Ovary (tissue), 9 donors: ENCODE data around the gene RBBP4. TPM values are rescaled to one million over a fixed set of nuclear protein-coding genes. Genes with fewer than 3 reads are reported as not detected.
A peak's percentile ranks its signal among the peaks of the same experiment; 100 is the strongest.

Source experiments
- DNase-seq, 5 donors: peaks; one replicate each; pipeline ENCODE4 v3.0.0-alpha.2; 2019 to 2020
- H3K27ac ChIP-seq, 2 donors: fragments of 200-600 bp; one replicate each; pipeline versions ENCODE4 v1.5.1 to v1.8.0; 2019 to 2022
- H3K27me3 ChIP-seq: fragments of 200-600 bp; one replicate; pipeline ENCODE4 v1.8.0; 2022
- H3K36me3 ChIP-seq: fragments of 200-600 bp; sonication (generic); one replicate; pipeline ENCODE4 v1.5.1; 2019
- H3K4me1 ChIP-seq: one replicate; pipeline ENCODE4 v1.8.1; 2013; ENCODE audit warnings: mild to moderate bottlenecking, moderate library complexity; ENCODE audit not compliant: insufficient read depth
- H3K4me3 ChIP-seq: fragments of 200-600 bp; sonication (generic); one replicate; pipeline ENCODE4 v1.5.1; 2017
- H3K9me3 ChIP-seq, 2 donors: fragments of 200-600 bp in 1 of 2; sonication (generic) in 1 of 2; one replicate each; pipeline versions ENCODE4 v1.5.1 to v1.8.1; 2013 to 2019; ENCODE audit warnings: mild to moderate bottlenecking in 1 of 2, moderate library complexity in 1 of 2
- CTCF ChIP-seq, 3 donors: fragments of 450-650 bp in 2 of 3; fragments of 200-600 bp in 1 of 3; IDR thresholded peaks; one replicate each; pipeline versions ENCODE4 v1.5.1 to v1.8.0; 2016 to 2022; ENCODE audit warnings: antibody characterized with exemption in 3 of 3, mild to moderate bottlenecking in 1 of 3
- EP300 ChIP-seq: sonication (generic); formaldehyde crosslinking; IDR thresholded peaks from one replicate; pipeline ENCODE4 v1.6.1; 2017; ENCODE audit warnings: antibody characterized with exemption
- POLR2A ChIP-seq: fragments of 450-650 bp; IDR thresholded peaks from one replicate; pipeline ENCODE4 v1.6.1; 2017; ENCODE audit warnings: antibody characterized with exemption, mild to moderate bottlenecking, moderate library complexity
- WGBS, 3 donors: extraction: QIAGEN DNeasy Blood & Tissue Kit in 1 of 3; methylation state at CpG; one replicate each; pipeline versions ENCODE4 v1.1.5 to v1.1.7; 2013 to 2017; 5-methylcytosine and 5-hydroxymethylcytosine counted together
- intact Hi-C, 4 donors: fragments of 100-400 bp; cut with DNase I; formaldehyde crosslinking; loops; one replicate each; pipeline versions ENCODE4 v1.11.0 to v1.15.1; 2022 to 2023
- polyA plus RNA-seq, 2 donors: library from polyadenylated mRNA; stranded (reverse); fragments of 200-250 nt in 1 of 2; fragments of 350-450 nt in 1 of 2; fragmentation: Illumina TruSeq in 1 of 2; extraction: RNeasy Lipid Tissue Mini Kit (QIAGEN cat#74804) in 1 of 2; gene quantifications; one replicate each; pipeline ENCODE4 v1.2.3, GENCODE V29; 2013 to 2014
- total RNA-seq, 7 donors: library from RNA; depleted of rRNA in 2 of 7; stranded (reverse); fragments of >200 nt in 2 of 7; fragmentation: NEBNext Ultra II Directional in 3 of 7; extraction: Animal tissue kit (Norgen Biotek cat#: 25700) in 3 of 7; gene quantifications; one replicate each; pipeline versions ENCODE4 v1.1.0 to v1.2.4, GENCODE V29; 2016 to 2023
- donor health status: DM: no; HTN: no; CAD: no; lungs with moderate emphysema.
- donor health status: DM: no; HTN: no; CAD: no.
- donor health status: Bipolar disorder and iron deficiency.
- donor health status: DM: yes; HTN: yes; CAD: no.
- donor health status: DM: no; HTN: no; CAD: no.
- donor health status: DM: yes; HTN: yes; CAD: no.

RBBP4 gene
- total and polyA plus RNA-seq, 9 donors, result 78.2 to 223 (median 165) TPM

GRCh38 chr1:32718036-32718435 lies 67.0 kb downstream of the RBBP4 start:
- Histone ChIP-seq H3K4me3 (no peak overlapping the region), H3K9me3 (no peaks in the 10 kb centered on the region), H3K36me3 (no peaks in the 10 kb centered on the region), H3K27me3 (no peaks in the 10 kb centered on the region), H3K27ac (no peak overlapping the region), H3K4me1 (peaks cover 2% of the 10 kb centered on the region)
- 79 to 84% (median 81%) methylated on average over 2 of the region's 2 CpGs for WGBS, 3 donors
- intact Hi-C loops, result no loop called here
- TF ChIP-seq POLR2A (no peak), EP300 (no peak), CTCF (IDR thresholded peaks at IDR 0.05) (no peak)
- no peak for DNase-seq

- DNase-seq, result no peak
- Histone ChIP-seq H3K4me3 (no peak overlapping the region), H3K4me1 (peaks cover 2% of the 10 kb centered on the region), H3K27me3 (no peaks in the 10 kb centered on the region), H3K9me3 (no peaks in the 10 kb centered on the region), H3K36me3 (no peaks in the 10 kb centered on the region), H3K27ac (no peak overlapping the region)
- TF ChIP-seq EP300 (no peak), POLR2A (no peak), CTCF (IDR thresholded peaks at IDR 0.05) (no peak)
- intact Hi-C loops, result no loop called here
- 83 to 97% (median 92%) methylated on average over 1 of the region's 1 CpG for WGBS, 3 donors
These were observed 67.5 kb downstream of the RBBP4 start for GRCh38 chr1:32718527-32718926.

- Histone ChIP-seq H3K9me3 (no peaks in the 10 kb centered on the region), H3K36me3 (no peaks in the 10 kb centered on the region), H3K27me3 (no peaks in the 10 kb centered on the region), H3K27ac (no peak overlapping the region), H3K4me1 (peaks cover 3% of the 10 kb centered on the region), H3K4me3 (no peak overlapping the region)
- TF ChIP-seq EP300 (no peak), POLR2A (no peak), CTCF (IDR thresholded peaks at IDR 0.05) (no peak)
- DNase-seq, result no peak
- 77 to 84% (median 84%) methylated on average over 4 of the region's 4 CpGs for WGBS, 3 donors
- intact Hi-C loops, result no loop called here
These were observed 68.8 kb downstream of the RBBP4 start for GRCh38 chr1:32719681-32720275.

GRCh38 chr1:32724678-32725614 lies 73.9 kb downstream of the RBBP4 start:
- intact Hi-C loops, result no loop called here
- Histone ChIP-seq H3K27me3 (no peaks in the 10 kb centered on the region), H3K36me3 (no peaks in the 10 kb centered on the region), H3K9me3 (no peaks in the 10 kb centered on the region), H3K4me1 (peaks cover 13% of the 10 kb centered on the region), H3K4me3 (no peak overlapping the region), H3K27ac (no peak overlapping the region)
- 55 to 61% (median 57%) methylated on average over 14 of the region's 14 CpGs for WGBS, 3 donors
- DNase-seq, result peak in 4 of 5 donors; percentile 43 to 52 (median 46)
- TF ChIP-seq CTCF (IDR thresholded peaks at IDR 0.05) (no peak), POLR2A (no peak), EP300 (no peak)
